ENCODE data around the gene RASL12.
"Not testable (repeated sequence)": the region's sequence is repeated elsewhere in the genome, so short reads cannot be mapped to it uniquely, and the experiment has no call there.

RASL12 gene

GRCh38 chr15:65091946-65092770, 24.4 kb upstream of the RASL12 start:
- DNase-seq = no peak

DNA sequence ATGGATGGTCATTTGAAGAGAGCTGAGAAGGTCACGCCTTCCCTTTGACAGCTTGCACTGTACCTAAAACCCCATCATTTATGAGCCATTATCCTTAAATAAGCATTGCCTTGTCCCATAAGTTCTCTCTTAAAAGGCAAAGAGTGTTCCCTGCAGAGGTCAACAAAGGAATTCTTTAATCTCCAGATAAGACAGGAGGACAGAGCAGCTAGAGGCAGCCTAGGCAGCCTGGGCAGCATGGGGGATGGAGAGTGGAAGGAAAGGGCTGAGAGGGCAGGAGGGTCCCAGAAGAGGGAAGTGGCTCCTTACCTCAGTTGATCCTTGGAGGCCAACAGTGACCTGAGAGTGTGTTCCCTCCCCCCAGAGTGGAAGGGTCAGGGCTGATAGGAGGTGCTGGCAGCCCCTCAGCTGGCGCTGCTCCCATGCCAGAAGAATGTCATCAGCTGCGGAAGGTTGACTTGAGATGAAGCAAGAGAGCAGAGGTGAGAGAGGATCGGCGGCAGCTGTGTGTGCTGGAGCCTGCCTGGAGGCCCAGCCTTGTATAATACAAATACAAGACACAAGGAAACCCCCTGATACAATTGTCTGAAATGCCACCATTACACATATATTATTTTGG, 21.5 kb upstream of the RASL12 start:
- no peak for DNase-seq

- DNase-seq = no peak
These were observed 20.8 kb upstream of the RASL12 start for GRCh38 chr15:65088643-65089021.

DNA sequence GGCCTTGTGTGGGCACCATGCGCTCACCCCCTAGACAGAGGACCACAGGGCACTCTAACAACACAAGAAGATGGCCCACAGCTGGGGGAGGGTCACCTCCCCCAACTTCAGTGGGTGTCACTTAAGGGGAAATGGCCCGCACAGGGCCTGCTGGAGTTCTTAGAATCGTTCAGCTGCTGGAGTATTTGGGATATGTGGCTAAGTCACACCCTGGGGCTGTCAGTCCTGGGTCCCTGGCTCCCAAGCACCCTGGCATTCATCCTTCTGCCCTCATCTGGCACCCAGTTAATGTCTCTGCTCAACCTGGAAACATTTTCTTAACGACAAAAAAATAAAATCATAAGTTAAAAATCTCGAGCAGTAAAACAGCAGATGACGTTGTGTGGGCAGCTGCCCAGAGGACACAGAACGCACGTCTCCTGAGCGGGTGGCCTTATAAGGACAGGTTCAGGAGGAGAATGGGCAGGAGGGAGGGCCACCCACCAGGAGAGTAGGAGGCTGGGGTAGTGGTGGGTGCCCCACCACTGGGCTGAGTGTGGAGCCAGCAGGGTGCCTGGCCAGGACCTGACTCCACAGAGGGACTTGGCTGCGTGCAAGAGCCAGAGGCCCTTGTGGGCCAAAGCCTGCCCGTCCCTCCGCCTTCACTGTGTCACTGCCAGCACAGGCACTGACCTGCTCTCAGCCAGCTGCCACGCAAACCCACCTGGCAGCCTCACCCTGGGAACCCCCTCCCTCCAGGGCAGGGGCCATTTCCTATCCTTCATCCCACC, 20.3 kb upstream of the RASL12 start:
- DNase-seq = no peak

DNA sequence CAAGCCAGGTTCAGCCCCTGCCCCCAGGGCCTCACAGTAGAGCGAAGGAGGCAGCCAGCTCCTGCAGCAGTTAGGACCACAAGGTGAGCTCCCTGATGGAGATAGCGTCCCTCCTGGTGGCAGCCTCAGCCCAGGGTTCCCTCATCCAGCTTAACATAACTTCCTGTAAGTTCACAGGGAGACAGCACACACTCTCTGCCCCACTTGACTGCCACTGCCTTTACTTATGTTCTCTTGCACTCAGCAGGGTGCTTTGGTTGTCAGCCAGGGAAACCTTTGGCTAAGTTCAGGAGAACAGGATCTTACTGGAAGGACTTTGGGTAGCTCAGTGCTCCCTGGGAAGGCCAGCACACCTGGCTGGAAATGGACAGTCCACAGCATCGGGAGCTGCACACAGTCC, 19.6 kb upstream of the RASL12 start:
- no peak for DNase-seq

GRCh38 chr15:65086680-65087111, 18.9 kb upstream of the RASL12 start:
- DNase-seq = no peak

- peak in 1 of 2 donors; percentile 14 for DNase-seq
These were observed 18.3 kb upstream of the RASL12 start for GRCh38 chr15:65085990-65086679.

DNA sequence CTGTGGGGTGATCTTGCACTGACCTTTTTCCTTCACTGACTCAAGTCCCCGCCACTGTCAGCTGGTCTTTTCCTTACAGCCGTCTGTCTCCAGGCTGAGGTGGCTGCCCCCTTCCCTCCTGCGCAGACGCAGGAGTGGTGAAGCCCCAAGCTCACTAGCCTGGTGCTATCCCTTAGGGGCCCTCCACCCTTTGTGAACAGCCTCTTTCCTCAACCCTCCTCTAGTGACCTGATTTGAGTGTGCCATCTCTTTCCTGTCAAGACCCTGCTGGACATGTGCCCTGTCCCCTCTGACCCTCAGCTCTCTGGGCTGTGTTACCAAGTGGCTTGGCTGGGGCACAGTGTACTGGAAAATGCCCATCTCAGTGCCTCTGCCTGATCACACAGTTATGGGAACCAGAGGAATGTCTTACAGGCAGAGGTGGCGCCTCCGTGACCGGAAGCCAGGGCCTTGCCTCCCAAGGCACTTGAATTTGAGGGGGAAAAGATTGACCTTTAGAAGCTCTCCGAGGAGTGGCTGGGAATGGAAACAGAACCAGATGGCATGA, 17.5 kb upstream of the RASL12 start:
- no peak for DNase-seq

- DNase-seq = no peak
These were observed 16.9 kb upstream of the RASL12 start for GRCh38 chr15:65084500-65085206.

DNA sequence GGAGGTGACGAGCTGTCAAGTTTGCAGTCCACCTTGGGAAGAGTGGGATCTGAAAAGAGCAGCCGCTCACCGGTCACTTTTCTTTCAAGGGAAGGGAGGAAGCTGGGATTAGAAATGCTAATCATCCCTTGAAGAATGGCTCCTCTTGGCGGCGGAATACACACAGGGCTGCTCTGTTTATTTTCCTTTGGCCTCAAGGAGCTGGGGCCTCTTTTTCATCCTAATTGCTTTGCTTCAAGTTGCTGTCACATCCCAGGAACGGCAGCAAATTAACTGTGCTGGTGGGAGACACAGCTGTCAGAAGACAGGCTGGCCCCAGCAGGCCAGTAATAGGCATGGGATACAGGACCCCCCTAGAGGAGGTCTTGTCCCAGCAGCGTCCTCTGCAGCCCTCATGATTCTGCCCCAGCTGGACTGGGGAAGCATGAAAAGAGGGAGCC, 15.5 kb upstream of the RASL12 start:
- DNase-seq = no peak

GRCh38 chr15:65082303-65082953, 14.6 kb upstream of the RASL12 start:
- peak; percentile 18 to 56 for DNase-seq

DNA sequence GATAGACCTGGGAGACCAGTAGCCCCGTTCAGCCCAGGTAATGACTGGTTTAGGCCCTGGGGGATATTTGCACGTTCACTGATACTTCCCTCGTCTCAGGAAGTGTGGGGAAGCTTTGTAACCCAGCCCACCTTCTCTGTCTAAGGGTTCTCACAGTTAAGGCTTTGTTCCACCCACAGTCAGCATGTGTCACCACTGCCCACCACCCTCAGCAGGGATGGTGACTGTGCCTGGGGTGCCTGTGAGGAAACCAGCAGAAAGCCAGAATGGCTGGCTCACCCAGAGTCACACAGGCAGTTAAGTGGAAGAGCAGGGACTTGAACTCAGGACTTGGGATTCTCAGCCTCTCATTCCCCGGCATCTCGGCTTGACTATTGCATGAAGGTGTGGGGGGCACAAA, 14.0 kb upstream of the RASL12 start:
- peak; percentile 9 to 75 for DNase-seq

DNA sequence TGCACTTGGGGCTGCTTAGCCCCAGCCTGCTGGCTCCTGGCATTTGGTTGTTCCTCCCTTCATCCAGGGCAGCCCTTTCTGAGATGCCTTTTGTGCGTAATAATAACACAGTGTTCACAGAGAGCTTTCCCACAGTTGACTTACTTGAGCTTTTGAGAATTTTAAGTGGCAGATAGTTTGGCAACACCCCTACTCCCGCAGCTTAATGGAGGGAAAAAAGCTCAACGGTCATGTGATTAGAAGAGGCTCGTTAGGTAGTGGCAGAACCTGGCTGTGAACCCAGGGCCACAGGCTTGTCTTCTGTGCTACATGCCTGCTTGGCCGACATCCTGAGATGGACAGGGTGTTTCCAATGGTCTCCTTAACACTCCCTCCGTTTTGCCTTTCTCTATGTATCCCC, 13.5 kb upstream of the RASL12 start:
- DNase-seq = no peak

GRCh38 chr15:65079580-65079979, 11.8 kb upstream of the RASL12 start:
- no peak for DNase-seq

DNA sequence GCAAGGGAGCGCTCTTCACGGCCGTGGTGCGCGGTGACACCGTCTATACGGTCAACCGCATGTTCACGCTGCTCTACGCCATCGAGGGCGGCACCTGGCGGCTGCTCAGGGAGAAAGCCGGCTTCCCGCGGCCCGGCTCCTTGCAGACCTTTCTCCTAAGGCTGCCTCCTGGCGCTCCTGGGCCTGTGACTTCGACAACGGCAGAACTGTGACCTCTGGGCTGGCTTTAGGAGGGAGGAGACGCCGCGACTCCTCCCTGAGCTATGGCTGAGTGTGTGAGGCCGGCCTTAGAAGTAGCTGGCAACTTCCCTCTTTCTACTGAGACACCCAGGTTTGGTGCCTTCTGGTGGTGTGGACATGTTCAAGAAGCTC, 10.2 kb upstream of the RASL12 start:
- DNase-seq = peak; percentile 33 to 40

DNA sequence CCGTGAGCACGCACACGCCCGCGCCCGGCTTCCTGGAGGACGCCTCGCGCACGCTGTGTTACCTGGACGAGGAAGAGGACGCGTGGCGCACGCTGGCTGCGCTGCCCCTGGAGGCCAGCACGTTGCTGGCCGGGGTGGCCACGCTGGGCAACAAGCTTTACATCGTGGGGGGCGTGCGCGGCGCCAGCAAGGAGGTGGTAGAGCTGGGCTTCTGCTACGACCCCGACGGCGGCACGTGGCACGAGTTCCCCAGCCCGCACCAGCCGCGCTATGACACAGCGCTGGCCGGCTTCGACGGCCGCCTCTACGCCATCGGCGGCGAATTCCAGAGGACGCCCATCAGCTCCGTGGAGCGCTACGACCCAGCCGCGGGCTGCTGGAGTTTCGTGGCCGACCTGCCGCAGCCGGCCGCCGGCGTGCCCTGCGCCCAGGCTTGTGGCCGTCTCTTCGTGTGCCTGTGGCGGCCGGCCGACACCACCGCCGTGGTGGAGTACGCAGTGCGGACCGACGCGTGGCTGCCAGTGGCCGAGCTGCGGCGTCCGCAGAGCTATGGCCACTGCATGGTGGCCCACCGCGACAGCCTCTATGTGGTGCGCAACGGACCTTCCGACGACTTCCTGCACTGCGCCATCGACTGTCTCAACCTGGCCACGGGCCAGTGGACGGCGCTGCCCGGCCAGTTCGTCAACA, 9.6 kb upstream of the RASL12 start:
- no peak for DNase-seq

DNA sequence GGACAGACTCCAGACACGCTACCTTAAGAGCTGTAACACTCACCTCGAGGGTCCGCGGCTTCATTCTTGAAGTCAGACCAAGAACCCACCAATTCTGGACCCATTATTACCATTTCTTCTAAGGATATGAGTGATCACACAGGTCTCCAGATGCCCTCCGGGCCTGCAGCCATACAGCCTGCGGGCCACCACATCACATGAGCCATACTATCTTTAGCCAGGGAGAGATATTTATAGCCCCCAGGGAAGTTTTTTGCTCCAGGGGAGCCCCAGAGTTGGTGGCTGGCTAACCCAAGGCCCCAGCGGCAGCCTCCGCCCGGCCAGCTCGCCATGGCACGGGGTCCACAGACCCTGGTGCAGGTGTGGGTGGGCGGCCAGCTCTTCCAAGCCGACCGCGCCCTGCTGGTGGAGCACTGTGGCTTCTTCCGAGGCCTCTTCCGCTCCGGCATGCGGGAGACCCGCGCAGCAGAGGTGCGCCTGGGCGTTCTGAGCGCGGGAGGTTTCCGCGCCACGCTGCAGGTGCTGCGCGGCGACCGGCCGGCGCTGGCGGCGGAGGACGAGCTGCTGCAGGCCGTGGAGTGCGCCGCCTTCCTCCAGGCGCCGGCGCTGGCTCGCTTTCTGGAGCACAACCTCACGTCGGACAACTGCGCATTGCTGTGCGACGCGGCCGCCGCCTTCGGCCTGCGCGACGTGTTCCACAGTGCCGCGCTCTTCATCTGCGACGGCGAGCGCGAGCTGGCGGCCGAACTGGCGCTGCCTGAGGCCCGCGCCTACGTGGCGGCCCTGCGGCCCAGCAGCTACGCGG, 8.9 kb upstream of the RASL12 start, which contains the start of gene KBTBD13:
Gene KBTBD13 (plus strand): TSS at position 261 of the 805 bp plus-strand sequence. CDS start 70 bp downstream, at position 331.
- DNase-seq = no peak

DNA sequence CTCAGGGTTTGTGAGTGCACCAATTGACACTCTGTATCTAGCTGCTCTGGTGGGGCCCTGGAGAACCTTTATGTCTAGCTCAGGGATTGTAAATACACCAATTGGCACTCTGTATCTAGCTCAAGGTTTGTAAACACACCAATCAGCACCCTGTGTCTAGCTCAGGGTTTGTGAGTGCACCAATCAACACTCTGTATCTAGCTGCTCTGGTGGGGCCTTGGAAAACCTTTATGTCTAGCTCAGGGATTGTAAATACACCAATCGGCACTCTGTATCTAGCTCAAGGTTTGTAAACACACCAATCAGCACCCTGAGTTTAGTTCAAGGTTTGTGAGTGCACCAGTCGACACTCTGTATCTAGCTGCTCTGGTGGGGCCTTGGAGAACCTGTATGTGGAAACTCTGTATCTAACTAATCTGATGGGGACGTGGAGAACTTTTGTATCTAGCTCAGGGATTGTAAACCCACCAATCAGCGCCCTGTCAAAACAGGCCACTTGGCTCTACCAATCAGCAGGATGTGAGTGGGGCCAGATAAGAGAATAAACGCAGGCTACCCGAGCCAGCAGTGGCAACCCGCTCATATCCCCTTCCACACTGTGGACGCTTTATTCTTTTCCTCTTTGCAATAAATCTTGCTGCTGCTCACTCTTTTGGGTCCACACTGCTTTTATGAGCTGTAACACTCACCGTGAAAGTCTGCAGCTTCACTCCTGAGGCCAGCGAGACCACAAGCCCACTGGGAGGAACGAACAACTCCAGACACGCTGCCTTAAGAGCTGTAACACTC, 8.0 kb upstream of the RASL12 start:
- DNase-seq = not testable (repeated sequence)

- DNase-seq = not testable (repeated sequence)
These were observed 7.2 kb upstream of the RASL12 start for GRCh38 chr15:65074946-65075345.
